Measurements from ENCODE around the gene WDR48.

DNA sequence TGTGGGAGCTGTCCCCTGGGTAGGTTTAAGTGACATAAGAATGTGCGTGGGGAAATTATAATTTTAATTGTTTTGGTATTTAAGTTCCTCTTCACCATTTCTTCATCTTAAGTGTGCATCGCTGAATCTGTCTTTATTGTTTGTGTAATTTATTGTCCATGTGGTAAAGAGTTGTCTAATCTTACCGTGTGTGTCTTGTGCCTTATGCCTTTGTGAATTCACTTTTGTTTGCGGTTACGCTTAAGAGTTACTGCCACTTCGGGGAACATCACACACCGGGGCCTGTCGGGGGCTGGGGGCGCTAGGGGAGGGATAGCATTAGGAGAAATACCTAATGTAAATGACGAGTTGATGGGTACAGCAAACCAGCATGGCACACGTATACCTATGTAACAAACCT lies 767 bp downstream of the WDR48 start:
- no peak for TF ChIP-seq POLR2A (IDR thresholded peaks at IDR 0.05; ENCODE audit: low read depth, low read length)
- TF ChIP-seq POLR2AphosphoS5 (IDR thresholded peaks at IDR 0.05; ENCODE audit: low read depth, low read length), result no peak
